DND-41 (cell line): ENCODE data around the gene GSG1L.

Experiments
- ATAC-seq: fragments of 200-7000 bp; cut with Tn5 transposase; 3 replicates; pipeline ENCODE4 v1.9.1; 2021; ENCODE audit warnings: low read depth; ENCODE audit not compliant: insufficient read depth
- DNase-seq: peaks from one replicate; pipeline ENCODE4 v3.0.0-alpha.2; 2020
- H2AFZ ChIP-seq: 2 replicates; pipeline ENCODE4 v1.6.0; 2012; ENCODE audit warnings: low read depth, low read length
- H3K27ac ChIP-seq: 2 replicates; pipeline ENCODE4 v1.5.1; 2012; ENCODE audit warnings: low read length, inconsistent platforms
- H3K27me3 ChIP-seq: fragments of 200-600 bp; sonication (generic); 2 replicates; pipeline ENCODE4 v1.6.0; 2012; ENCODE audit warnings: low read length, mild to moderate bottlenecking, inconsistent platforms; ENCODE audit not compliant: insufficient read depth, poor library complexity
- H3K36me3 ChIP-seq: 2 replicates; pipeline ENCODE4 v1.5.1; 2012; ENCODE audit warnings: low read length, inconsistent platforms; ENCODE audit not compliant: insufficient read depth
- H3K4me1 ChIP-seq: 2 replicates; pipeline ENCODE4 v1.5.1; 2012; ENCODE audit warnings: mild to moderate bottlenecking, low read length; ENCODE audit not compliant: insufficient read depth
- H3K4me2 ChIP-seq: 2 replicates; pipeline ENCODE4 v1.6.0; 2012; ENCODE audit warnings: mild to moderate bottlenecking, moderate library complexity, low read length, inconsistent platforms; ENCODE audit not compliant: insufficient read depth
- H3K4me3 ChIP-seq, 2 experiments: fragments of 200-600 bp in 1 of 2; shearing (Covaris generic) in 1 of 2; 2 replicates each; pipeline ENCODE4 v1.5.1; 2012 to 2016; ENCODE audit warnings: inconsistent platforms in 2 of 2, low read length in 2 of 2, mild to moderate bottlenecking in 2 of 2, low read depth in 1 of 2, moderate library complexity in 1 of 2
- H3K79me2 ChIP-seq: 2 replicates; pipeline ENCODE4 v1.6.0; 2012; ENCODE audit warnings: low read length, inconsistent platforms; ENCODE audit not compliant: insufficient read depth
- H3K9ac ChIP-seq: 2 replicates; pipeline ENCODE4 v1.6.0; 2012; ENCODE audit warnings: low read depth, mild to moderate bottlenecking, inconsistent platforms, low read length, moderate library complexity
- H3K9me3 ChIP-seq: 2 replicates; pipeline ENCODE4 v1.5.1; 2012; ENCODE audit warnings: low read length, moderate library complexity, mild to moderate bottlenecking, inconsistent platforms; ENCODE audit not compliant: insufficient read depth, severe bottlenecking
- H4K20me1 ChIP-seq: 2 replicates; pipeline ENCODE4 v1.6.0; 2012; ENCODE audit warnings: low read length; ENCODE audit not compliant: insufficient read depth
- CTCF ChIP-seq: IDR thresholded peaks from 2 replicates; pipeline ENCODE4 v1.5.1; 2012; ENCODE audit warnings: borderline replicate concordance, low read length, moderate library complexity, mild to moderate bottlenecking; ENCODE audit not compliant: poor library complexity, severe bottlenecking; ENCODE audit errors: extremely low read depth
- EZH2 ChIP-seq: IDR thresholded peaks from 3 replicates; pipeline ENCODE4 v1.6.1; 2012; ENCODE audit warnings: borderline replicate concordance, low read depth, mild to moderate bottlenecking, moderate library complexity, low read length, inconsistent platforms; ENCODE audit not compliant: severe bottlenecking

GSG1L gene

GRCh38 chr16:28091656-28092055 lies 28.1 kb upstream of the GSG1L start:
- Histone ChIP-seq H3K4me3 (no peak overlapping the region), H3K27ac (no peak overlapping the region), H3K79me2 (no peaks in the 10 kb centered on the region), H3K4me2 (no peak overlapping the region), H3K36me3 (peaks cover 6% of the 10 kb centered on the region), H2AFZ (no peak overlapping the region), H4K20me1 (peaks cover 24% of the 10 kb centered on the region), H3K9ac (no peak overlapping the region), H3K9me3 (no peaks in the 10 kb centered on the region), H3K4me1 (no peaks in the 10 kb centered on the region), H3K27me3 (no peaks in the 10 kb centered on the region)
- TF ChIP-seq CTCF: no peak
- TF ChIP-seq EZH2: no peak
- ATAC-seq (no peak), DNase-seq (no peak)

- no peak overlapping the region for H3K9ac ChIP-seq
- no peak overlapping the region for H3K4me2 ChIP-seq
- H2AFZ ChIP-seq: no peak overlapping the region
- H3K79me2 ChIP-seq: no peaks in the 10 kb centered on the region
- DNase-seq (no peak), ATAC-seq (no peak)
- no peak overlapping the region for H3K4me3 ChIP-seq
- H3K27ac ChIP-seq: no peak overlapping the region
- no peaks in the 10 kb centered on the region for H3K9me3 ChIP-seq
- no peaks in the 10 kb centered on the region for H3K27me3 ChIP-seq
- peaks cover 27% of the 10 kb centered on the region for H4K20me1 ChIP-seq
- peak; percentile 38 for TF ChIP-seq CTCF
- no peak for TF ChIP-seq EZH2
- H3K36me3 ChIP-seq: 0 out of 2 replicates have a peak, but pooled peaks cover 4% of the 10 kb centered on the region
- no peaks in the 10 kb centered on the region for H3K4me1 ChIP-seq
Measured at GRCh38 chr16:28090646-28091377, 27.3 kb upstream of the GSG1L start.

- no peaks in the 10 kb centered on the region for H3K79me2 ChIP-seq
- H3K4me1 ChIP-seq: no peaks in the 10 kb centered on the region
- ATAC-seq (no peak), DNase-seq (no peak)
- H3K4me3 ChIP-seq: no peak overlapping the region
- H3K9ac ChIP-seq: no peak overlapping the region
- H4K20me1 ChIP-seq: peaks cover 30% of the 10 kb centered on the region
- TF ChIP-seq CTCF: no peak
- TF ChIP-seq EZH2: no peak
- no peaks in the 10 kb centered on the region for H3K9me3 ChIP-seq
- H3K4me2 ChIP-seq: no peak overlapping the region
- no peaks in the 10 kb centered on the region for H3K27me3 ChIP-seq
- no peak overlapping the region for H3K27ac ChIP-seq
- 0 out of 2 replicates have a peak, but pooled peaks cover 4% of the 10 kb centered on the region for H3K36me3 ChIP-seq
- no peak overlapping the region for H2AFZ ChIP-seq
Measured at GRCh38 chr16:28089992-28090365, 26.5 kb upstream of the GSG1L start.
